Lung (tissue), 12 donors: ENCODE data around the gene GALNT2. TPM values are rescaled to one million over a fixed set of nuclear protein-coding genes. Genes with fewer than 3 reads are reported as not detected.

ENCODE experiments used
- ATAC-seq: fragments of 200-7000 bp; cut with Tn5 transposase; one replicate; pipeline ENCODE4 v1.9.1; 2020; ENCODE audit warnings: moderate number of reproducible peaks; ENCODE audit not compliant: insufficient read depth, low FRiP score
- DNase-seq, 3 donors: peaks; one replicate each; pipeline ENCODE4 v3.0.0-alpha.2; 2013 to 2017
- H3K27ac ChIP-seq, 2 donors: one replicate each; pipeline ENCODE4 v1.5.1; 2013; ENCODE audit warnings: mild to moderate bottlenecking in 2 of 2, moderate library complexity in 2 of 2, control low read depth in 1 of 2, inconsistent platforms in 1 of 2, low read depth in 1 of 2, low read length in 1 of 2
- H3K27me3 ChIP-seq, 3 donors: one replicate each; pipeline ENCODE4 v1.5.1; 2013; ENCODE audit warnings: low read length in 2 of 3; ENCODE audit not compliant: control insufficient read depth in 3 of 3, insufficient read depth in 3 of 3
- H3K36me3 ChIP-seq, 4 donors: one replicate each; pipeline ENCODE4 v1.5.1; 2013; ENCODE audit warnings: low read length in 4 of 4, mild to moderate bottlenecking in 1 of 4, moderate library complexity in 1 of 4; ENCODE audit not compliant: control insufficient read depth in 4 of 4, insufficient read depth in 4 of 4
- H3K4me1 ChIP-seq, 5 donors: one replicate each; pipeline ENCODE4 v1.5.1; 2013; ENCODE audit warnings: low read length in 5 of 5, mild to moderate bottlenecking in 2 of 5, moderate library complexity in 1 of 5; ENCODE audit not compliant: control insufficient read depth in 5 of 5, insufficient read depth in 5 of 5
- H3K4me3 ChIP-seq: one replicate; pipeline ENCODE4 v1.5.1; 2013; ENCODE audit warnings: mild to moderate bottlenecking, control low read depth, moderate library complexity
- H3K9ac ChIP-seq, 2 donors: one replicate each; pipeline ENCODE4 v1.5.1; 2013; ENCODE audit warnings: low read length in 2 of 2, control low read depth in 1 of 2; ENCODE audit not compliant: insufficient read depth in 1 of 2
- H3K9me3 ChIP-seq, 4 donors: one replicate each; pipeline ENCODE4 v1.5.1; 2013; ENCODE audit warnings: low read length in 3 of 4, mild to moderate bottlenecking in 1 of 4, moderate library complexity in 1 of 4; ENCODE audit not compliant: control insufficient read depth in 4 of 4, insufficient read depth in 3 of 4
- CTCF ChIP-seq: IDR thresholded peaks from 2 replicates; pipeline ENCODE4 v1.5.1; 2012; ENCODE audit warnings: mild to moderate bottlenecking; ENCODE audit errors: control extremely low read depth, extremely low read depth
- WGBS, 2 donors: extraction: QIAGEN DNeasy Blood & Tissue Kit; methylation state at CpG; one replicate each; pipeline ENCODE4 v1.1.7; 2013; 5-methylcytosine and 5-hydroxymethylcytosine counted together
- polyA plus RNA-seq, 2 donors: library from polyadenylated mRNA; stranded (reverse); fragments of 200-250 nt; gene quantifications; one replicate each; pipeline ENCODE4 v1.2.1, GENCODE V29; 2013
- total RNA-seq, 2 donors: library from RNA; depleted of rRNA in 1 of 2; stranded (reverse); fragments of >200 nt in 1 of 2; gene quantifications; one replicate each; pipeline ENCODE4 v1.2.1, GENCODE V29; 2014 to 2021
- donor health status: control.
- donor health status: control.
- donor health status: Bipolar disorder and iron deficiency.
- donor health status: healthy.
- donor health status: DM: yes; HTN: yes; CAD: no.

The GALNT2 gene
- total and polyA plus RNA-seq, 4 donors: 23.1 to 101 (median 58.9) TPM

DNA sequence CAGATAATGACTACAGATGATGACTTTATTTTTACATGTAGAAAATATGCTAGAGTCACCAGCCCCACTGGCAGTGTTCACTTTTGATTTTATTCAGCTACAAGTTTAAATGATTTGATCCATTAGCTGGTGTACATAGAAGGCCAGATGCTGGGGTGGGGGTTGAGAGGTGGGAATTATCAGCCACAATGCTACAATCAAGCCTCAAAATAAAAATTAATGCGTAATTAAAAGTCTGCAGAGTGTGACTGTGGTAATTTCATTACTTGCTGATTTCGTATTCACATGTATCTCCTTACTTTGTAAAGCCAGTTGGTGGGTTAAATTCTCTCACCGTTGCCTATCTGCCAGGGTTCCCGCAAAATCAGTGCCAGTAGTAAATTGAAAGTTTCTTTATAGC lies 109.3 kb downstream of the GALNT2 start:
- Histone ChIP-seq H3K36me3 (peaks cover 0 to 2% (median 0%) of the 10 kb centered on the region in 4 donors), H3K27me3 (no peaks in the 10 kb centered on the region), H3K4me1 (peaks cover 3 to 8% (median 6%) of the 10 kb centered on the region in 5 donors), H3K4me3 (no peak overlapping the region), H3K27ac (no peak overlapping the region), H3K9me3 (no peaks in the 10 kb centered on the region), H3K9ac (no peak overlapping the region)
- TF ChIP-seq CTCF: no peak
- DNase-seq (no peak), ATAC-seq (no peak)
- 63 to 78% methylated on average over 4 of the region's 4 CpGs for WGBS, 2 donors

GRCh38 chr1:230176871-230177411 lies 109.9 kb downstream of the GALNT2 start:
- peak; percentile 47 to 64 (median 47) for DNase-seq
- Histone ChIP-seq H3K36me3 (peaks cover 0 to 2% (median 0%) of the 10 kb centered on the region in 4 donors), H3K9ac (no peak overlapping the region), H3K27me3 (no peaks in the 10 kb centered on the region), H3K9me3 (no peaks in the 10 kb centered on the region), H3K27ac (no peak overlapping the region), H3K4me3 (no peak overlapping the region), H3K4me1 (peaks cover 3 to 8% (median 6%) of the 10 kb centered on the region in 5 donors)
- peak; percentile 77 for ATAC-seq
- no peak for TF ChIP-seq CTCF
- 58 to 61% methylated on average over 17 of the region's 17 CpGs for WGBS, 2 donors

- no peaks in the 10 kb centered on the region for H3K27me3 ChIP-seq
- no peaks in the 10 kb centered on the region for H3K9me3 ChIP-seq
- peaks cover 3 to 8% (median 5%) of the 10 kb centered on the region in 5 donors for H3K4me1 ChIP-seq
- DNase-seq (no peak), ATAC-seq (no peak)
- H3K4me3 ChIP-seq: no peak overlapping the region
- peaks cover 0 to 2% (median 0%) of the 10 kb centered on the region in 4 donors for H3K36me3 ChIP-seq
- WGBS, 2 donors: 84 to 90% methylated on average over 2 of the region's 2 CpGs
- no peak overlapping the region for H3K9ac ChIP-seq
- H3K27ac ChIP-seq: no peak overlapping the region
- TF ChIP-seq CTCF: no peak
Measured at GRCh38 chr1:230179249-230179648, 112.2 kb downstream of the GALNT2 start.
